Mammary epithelial cell (primary cell): Measurements from ENCODE around the gene CC2D2A.

ENCODE experiments used
- EZH2 ChIP-seq: IDR thresholded peaks from 2 replicates; pipeline ENCODE4 v1.6.1; 2012; ENCODE audit warnings: low read length, inconsistent platforms, borderline replicate concordance
- TF ChIP-seq, protein P1 (sequence below), 2 donors: IDR thresholded peaks in 1 of 2; conservative IDR thresholded peaks in 1 of 2; 2 replicates each; pipeline ENCODE4 v1.5.1; 2011 to 2012; ENCODE audit warnings: inconsistent platforms in 2 of 2, low read length in 2 of 2, mild to moderate bottlenecking in 2 of 2, control low read depth in 1 of 2, low read depth in 1 of 2; ENCODE audit not compliant: insufficient read depth in 1 of 2; ENCODE audit errors: extremely low read depth in 1 of 2

DNA sequence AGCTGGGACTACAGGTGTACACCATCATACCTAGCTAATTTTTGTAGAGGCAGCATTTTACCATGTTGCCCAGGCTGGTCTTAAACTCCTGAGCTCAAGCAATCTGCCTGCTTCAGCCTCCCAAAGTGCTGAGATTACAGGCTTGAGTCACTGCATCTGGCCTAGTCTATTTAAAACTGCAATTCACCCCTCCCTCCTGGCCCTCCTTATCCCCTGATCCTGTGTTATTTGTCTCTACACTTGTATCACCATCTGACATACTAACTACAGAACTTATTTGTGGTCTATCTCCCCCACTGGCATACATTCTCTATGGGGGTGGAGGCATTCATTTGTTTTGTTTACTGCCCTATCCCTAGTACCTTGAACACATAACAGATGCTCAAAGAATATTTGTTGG is 23.7 kb downstream of the CC2D2A start:
- TF ChIP-seq, protein P1, sequence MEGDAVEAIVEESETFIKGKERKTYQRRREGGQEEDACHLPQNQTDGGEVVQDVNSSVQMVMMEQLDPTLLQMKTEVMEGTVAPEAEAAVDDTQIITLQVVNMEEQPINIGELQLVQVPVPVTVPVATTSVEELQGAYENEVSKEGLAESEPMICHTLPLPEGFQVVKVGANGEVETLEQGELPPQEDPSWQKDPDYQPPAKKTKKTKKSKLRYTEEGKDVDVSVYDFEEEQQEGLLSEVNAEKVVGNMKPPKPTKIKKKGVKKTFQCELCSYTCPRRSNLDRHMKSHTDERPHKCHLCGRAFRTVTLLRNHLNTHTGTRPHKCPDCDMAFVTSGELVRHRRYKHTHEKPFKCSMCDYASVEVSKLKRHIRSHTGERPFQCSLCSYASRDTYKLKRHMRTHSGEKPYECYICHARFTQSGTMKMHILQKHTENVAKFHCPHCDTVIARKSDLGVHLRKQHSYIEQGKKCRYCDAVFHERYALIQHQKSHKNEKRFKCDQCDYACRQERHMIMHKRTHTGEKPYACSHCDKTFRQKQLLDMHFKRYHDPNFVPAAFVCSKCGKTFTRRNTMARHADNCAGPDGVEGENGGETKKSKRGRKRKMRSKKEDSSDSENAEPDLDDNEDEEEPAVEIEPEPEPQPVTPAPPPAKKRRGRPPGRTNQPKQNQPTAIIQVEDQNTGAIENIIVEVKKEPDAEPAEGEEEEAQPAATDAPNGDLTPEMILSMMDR (conservative IDR thresholded peaks at IDR 0.05 in 1 of 2, IDR thresholded peaks at IDR 0.05 in 1 of 2; ENCODE audit: extremely low read depth in 1 of 2, insufficient read depth in 1 of 2, low read depth in 1 of 2, low read length in 2 of 2) = no peak
- no peak for TF ChIP-seq EZH2
